RKO (cell line): ENCODE data around the gene HMGA1.
A peak's percentile ranks its signal among the peaks of the same experiment; 100 is the strongest.

Source experiments
- DNase-seq: peaks from one replicate; pipeline ENCODE4 v3.0.0-alpha.2; 2016; ENCODE audit warnings: low spot score

Gene HMGA1

DNA sequence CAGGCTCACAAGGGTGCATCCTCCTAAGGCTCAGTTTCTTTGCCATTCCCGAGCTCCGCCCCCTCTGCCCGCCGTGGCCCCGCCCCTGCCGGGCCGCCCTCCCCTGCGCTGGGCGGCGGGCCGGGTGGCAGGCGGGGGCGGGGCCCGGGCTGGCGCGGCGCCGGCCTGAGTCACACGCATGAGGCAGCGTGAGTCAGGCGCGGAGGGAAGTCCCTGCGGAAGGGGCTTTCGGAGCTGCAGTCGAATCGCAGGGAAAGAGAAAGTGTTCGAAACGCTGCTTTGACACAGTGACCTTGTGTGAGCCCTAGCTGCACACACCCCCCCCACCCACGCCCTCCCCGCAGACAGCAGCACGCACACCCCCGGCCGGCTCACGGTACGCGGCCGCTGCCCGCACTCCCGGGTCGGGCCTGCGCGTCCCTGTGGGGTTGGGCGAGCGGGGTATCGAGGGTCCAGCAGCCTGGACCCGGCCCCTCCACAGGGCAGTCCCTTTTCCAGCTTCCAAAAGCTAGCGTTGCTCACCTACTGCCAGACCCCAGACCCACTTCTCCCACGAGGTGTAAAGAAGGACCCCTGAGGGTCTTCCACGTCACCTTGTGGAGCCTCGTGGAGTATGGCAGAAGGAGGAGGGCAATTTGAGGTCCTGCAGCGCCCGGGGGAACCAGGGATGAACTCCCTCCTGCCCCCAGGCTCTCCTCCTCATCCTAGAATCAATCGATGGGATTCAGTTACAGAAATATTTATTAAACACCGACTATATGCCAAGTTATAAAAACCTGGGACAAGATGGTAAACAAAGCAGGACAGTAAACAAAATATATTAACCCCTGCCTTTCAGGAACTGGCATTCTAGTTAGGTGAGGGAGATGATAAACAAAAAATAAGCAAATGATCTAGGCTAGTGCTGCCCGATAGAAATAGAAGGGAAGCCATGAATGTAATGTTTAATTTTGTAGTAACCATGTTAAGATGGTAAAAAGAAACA, 12.4 kb upstream of the HMGA1 start:
- DNase-seq, result peak; percentile 98

DNA sequence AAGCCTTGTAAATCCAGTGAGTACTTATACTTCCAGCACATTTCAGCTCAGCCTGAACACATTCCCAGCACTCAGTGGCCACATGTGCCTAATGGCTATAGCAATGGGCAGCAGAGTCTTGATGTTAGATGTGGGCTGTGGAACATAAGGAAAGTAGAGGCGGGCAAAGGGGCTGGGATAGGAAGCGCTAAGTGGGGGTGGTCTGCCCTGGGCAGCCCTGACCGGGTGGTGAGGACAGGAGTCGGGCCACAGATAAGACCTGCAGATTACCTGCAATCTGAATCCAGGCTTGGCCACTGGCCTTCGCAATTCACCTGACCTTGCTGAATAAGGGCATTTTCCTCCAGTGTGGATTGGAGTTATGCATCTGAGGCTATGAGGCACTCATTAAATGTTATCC, 11.1 kb upstream of the HMGA1 start:
- DNase-seq, result no peak

DNA sequence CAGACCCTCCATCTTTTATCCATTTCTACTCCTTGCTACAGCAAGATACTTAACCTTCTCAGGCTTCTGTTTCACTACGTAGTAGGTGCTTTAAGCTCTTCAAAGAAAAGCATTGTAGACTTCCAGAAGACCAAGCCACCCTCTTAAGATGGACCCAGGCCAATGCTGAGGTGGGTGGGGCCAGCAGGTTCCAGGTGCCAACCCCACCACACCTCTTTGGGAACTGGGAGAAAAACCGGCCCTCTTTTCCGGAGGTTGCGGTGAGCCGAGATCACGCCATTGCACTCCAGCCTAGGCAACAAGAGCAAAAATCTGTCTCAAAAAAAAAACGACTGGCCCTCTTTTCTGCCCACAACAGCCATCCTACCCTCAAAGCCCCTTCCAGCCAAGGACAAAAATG, 10.6 kb upstream of the HMGA1 start:
- DNase-seq, result no peak

DNA sequence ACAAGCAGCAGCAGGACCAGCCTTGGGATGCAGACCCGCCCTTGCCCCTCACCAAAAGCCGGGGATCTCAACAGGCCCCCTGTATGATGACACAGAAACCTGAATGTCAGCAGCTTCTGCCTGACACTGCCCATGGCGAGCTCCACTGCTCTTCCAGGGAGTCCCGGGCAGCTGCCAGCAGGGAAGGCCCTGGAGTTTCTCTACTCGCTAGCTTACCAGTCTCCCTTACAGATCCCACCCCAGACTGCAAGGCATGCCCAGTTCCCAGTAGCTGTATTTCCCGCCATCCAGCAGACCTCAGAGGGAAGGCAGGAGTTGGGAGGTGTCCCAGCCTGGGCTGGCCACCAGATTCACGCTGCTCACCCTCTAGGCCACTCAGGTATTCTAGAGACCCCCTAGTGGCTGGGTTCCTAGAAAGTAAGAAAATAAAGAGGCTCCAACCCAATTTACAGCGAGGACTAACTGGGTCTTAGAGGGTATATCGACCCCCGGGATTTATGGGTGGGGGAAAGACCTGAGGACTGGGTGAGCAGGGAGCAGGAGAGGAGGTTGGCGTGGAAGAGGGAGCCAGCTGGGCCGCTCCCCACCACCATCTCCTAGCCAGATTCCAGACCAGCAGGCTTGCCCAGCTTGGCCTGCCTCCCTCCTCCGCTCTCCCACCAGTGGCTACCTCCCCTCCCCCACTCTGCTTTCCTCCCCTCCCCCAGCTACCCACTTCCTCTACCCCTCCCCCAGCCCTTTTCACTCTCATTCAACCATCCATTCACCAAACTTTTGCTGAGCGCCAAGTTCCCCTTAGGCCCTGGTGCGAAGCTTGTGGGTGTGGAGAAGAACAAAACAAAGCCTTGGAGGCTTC, 9.7 kb upstream of the HMGA1 start:
- no peak for DNase-seq

DNA sequence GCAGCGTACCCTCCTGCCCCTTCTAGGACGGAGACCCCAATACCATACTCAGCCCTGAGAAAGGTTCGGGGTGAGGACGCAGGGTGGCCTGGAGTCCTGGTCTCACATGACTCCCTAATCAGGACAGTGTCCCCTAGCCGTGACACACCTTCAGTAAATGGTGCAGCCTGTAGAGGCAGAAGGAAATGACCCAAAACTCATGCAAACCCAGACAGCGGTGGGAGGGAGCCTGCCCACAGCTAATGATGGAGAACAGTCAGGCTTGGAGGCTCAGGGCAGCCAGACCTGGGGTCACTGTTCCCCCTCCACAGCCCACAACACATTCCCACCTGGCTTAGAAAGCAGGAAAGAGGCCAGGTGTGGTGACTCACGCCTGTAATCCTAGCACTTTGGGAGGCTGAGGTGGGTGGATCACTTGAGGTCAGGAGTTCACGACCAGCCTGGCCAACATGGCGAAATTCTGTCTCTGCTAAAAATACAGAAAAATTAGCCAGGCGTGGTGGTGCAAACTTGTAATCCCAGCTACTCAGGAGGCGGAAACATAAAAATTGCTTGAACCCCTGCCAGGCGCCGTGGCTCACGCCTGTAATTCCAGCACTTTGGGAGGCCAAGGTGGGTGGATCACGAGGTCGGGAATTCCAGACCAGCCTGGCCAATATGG, 8.8 kb upstream of the HMGA1 start:
- no peak for DNase-seq

DNA sequence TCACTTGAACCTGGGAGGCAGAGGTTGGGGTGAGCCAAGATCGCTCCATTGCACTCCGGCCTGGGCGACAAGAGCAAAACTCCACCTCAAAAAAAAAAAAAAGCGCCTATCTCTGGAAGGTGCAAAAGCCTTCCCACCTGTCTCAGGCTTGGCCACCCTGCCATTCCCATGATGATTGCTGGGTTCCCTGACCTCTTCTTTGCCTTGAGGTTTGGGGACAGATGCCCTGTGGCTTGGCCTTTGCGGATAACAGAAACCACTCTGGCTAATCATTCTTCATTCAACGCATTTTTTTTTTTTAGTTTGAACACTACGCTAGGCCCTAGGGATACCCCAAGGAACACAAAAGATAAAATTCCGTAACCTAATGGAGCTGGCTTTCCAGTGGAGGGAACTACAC, 6.8 kb upstream of the HMGA1 start:
- DNase-seq, result no peak

DNA sequence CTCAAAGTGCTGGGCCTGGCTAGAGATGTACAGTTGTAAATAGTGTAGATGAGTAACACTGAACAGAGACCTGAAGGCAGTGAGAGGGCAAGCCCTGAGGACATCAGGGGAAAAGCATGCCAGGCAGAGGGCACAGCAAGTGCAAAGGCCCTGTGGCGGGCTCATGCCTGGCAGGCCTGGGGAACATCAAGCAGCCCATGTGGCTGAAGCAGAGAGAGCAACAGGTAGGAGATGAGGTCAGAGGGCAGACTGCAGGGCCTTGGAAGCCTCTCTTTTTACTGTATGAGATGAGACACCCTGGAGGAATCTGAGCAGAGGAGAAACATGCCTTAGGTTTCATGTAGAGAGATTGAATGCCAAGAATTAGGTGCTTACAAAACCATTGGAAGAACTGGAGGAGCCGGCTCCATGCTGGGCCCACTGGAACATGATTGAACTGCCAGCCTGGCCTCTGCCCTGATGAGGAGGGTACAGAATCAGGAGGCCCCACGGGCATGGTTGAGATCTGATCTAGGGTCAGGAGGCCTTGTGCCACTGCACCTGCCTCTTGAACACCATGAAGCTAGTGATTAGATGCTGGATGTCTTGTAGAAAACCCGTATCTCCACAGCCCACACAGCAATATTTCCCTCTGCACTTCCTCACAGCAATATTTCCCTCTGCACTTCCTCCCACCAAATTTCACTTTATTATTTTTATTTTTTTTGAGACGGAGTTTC, 5.9 kb upstream of the HMGA1 start:
- DNase-seq, result no peak

DNA sequence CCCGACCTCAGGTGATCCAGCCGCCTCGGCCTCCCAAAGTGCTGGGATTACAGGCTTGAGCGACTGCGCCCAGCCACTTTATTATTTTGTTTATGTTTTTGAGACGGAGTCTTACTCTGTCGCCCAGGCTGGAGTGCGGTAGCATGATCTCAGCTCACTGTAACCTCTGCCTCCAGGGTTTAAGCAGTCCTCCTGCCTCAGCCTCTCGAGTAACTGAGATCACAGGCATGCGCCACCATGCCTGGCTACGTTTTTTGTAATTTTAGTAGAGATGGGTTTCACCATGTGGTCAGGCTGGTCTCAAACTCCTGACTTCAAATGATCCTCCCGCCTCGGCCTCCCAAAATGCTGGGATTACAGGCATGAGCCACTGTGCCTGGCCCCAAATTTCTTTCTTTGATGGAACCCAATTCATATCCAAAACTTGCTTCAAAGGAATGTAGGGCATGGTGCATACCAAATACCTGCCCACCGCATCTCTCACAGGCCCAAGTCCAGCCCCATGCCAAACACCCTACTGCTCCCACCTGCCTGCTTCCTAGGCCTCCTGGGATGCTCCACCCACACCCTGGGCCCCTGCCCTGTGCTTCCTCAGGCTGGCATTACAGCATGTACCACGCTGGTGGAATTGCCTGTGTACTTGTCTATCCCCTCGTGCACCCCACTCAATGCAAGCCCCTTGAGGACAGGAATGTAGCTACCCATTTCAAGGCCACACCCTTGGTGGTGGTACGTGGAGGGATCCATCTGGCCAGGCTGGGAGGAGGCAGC, 4.9 kb upstream of the HMGA1 start:
- DNase-seq, result no peak

DNA sequence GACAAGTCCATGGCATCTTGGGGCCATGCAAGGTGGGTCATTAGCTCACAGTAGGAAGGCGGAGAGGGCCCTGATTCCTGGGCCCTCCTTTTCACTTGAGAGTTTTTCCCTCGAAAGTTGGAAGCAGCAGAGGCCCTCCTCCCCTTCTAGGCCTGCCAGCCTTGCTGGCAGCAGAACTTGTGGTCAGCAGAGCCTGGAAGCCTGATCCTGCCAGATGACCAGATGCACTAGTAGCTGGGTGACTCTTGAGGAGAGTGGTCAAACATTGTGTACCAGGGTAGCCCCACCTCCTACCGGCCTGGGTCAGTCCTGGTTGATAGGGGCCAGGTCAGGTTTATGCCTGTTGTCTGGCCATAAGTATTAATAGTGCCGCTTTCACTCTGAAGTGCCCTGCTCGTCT, 3.8 kb upstream of the HMGA1 start:
- no peak for DNase-seq

DNA sequence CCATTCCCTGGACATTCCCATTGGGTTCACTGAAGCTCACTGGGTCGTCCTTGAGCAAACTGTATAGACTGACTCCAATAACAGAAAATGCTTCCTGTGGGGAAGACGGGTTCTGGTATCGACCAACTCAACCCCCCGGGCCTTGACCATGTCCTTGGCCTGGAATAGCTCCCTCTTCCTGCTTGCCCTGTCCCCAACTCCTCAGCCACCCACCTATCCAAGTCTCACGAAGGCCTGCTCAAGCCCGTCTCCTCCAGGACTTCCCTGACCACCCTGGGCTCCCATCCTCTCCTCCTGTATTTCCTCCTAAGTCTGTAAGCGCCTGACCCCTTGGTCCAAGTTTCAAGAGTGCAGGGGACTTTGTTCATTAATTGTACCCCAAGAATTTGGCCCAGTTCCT, 2.8 kb upstream of the HMGA1 start:
- no peak for DNase-seq

DNA sequence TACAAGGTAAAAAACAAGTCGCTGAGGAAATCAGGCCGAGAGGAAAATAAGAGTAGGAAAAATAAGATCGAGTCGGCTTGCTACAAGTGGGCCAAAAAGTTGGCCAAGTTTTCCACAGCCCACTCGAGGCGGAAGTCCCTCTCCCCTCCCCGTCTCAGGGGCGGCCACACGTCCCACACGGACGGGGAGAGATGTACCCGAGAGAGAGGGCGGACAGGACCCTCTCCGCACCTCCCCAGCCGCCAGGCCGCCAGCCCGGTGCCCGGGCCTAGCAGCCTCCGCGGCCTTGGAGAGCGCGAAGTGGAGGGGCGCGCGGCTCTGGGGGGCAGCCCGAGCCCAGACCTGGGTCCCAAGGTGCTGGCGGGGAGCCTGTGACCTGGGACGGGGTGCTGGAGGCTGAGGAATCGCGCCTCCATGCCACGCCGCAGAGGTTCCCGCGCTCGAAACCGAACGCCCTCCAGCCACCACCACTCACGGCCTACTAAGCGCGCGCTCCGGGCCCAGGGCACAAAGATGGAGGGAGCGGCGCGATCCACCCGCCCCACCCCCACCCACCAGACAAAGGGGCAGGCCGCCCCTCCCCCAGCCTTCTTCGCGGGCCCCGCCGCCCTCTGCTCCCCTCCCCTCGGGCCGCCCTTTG, 1.9 kb upstream of the HMGA1 start:
- DNase-seq, result no peak

DNA sequence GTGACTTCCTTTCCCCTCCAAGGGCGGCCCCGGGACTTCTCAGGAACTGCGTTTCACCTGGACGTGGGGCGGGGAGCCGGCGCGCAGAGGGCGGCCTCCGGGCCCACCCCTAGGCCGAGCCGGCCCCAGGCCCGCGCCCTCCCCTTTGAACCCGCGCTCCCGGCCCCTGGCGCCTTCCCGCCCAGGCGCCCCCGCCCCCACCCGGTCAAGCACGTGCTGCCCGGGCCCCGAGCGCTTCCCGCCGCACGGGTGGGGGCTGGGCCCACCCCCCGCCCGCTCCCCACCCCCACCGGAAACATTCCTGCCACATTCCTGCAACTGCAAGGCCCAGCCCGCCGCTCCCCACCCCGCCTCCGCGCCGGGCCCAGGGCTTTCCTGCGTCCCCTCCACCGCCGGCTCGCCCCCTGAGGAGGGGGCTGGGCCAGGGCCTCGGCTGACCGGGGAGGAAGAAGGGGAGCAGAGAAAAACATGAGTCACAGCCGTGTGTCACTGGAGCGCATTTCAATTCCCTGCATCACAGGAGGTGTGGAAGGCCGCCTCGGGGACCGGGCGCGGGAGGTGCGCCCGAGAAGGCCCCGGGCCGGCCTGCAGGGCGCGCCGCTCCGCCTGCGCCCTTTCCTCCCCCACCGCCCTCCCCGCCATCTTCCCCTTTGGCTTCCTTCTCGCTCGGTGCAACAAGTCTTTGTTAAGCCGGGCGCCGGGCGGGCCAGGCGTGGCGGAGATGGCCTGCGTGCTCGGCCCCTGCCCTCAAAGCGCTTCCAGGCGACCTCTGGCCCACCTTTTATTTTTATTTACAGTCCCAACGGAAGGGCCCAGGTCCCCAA, 1.2 kb upstream of the HMGA1 start:
- peak; percentile 87 for DNase-seq

DNA sequence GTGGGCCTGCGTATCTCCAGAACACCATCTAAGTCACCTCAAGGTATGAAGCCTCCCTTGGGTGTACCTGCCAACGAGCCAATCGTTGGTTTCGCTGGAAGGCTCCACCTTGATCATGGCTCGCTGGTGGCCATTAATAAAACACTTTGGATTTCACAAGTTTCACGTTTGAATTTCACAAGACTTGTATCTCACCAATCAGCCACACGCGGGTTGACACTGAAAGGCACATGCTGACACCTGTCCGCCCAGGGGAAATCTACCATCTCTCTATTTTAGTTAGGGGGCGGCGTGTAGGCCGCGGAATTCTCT, 586 bp upstream of the HMGA1 start:
- DNase-seq, result peak; percentile 43

DNA sequence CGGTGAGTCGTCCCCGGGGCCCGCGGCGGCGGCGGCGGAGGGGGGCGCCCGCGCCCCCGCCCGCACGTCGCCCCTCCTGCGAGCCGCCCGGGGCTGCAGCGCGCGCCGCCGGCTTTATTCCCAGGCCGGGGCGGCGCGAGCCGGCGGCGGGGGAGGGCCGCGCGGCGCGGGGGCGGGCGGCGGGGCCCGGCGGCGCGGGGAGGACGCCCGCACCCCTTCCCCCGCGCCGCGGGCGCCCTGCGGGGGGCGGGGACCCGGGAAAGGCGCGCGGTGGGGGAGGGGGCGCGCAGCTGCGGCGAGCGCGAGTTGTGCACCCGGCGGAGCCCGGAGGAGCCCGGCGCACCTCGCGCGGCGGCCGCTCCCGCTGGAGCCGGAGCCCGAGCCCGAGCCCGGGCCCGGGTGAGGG, 646 bp downstream of the HMGA1 start:
- DNase-seq, result no peak

DNA sequence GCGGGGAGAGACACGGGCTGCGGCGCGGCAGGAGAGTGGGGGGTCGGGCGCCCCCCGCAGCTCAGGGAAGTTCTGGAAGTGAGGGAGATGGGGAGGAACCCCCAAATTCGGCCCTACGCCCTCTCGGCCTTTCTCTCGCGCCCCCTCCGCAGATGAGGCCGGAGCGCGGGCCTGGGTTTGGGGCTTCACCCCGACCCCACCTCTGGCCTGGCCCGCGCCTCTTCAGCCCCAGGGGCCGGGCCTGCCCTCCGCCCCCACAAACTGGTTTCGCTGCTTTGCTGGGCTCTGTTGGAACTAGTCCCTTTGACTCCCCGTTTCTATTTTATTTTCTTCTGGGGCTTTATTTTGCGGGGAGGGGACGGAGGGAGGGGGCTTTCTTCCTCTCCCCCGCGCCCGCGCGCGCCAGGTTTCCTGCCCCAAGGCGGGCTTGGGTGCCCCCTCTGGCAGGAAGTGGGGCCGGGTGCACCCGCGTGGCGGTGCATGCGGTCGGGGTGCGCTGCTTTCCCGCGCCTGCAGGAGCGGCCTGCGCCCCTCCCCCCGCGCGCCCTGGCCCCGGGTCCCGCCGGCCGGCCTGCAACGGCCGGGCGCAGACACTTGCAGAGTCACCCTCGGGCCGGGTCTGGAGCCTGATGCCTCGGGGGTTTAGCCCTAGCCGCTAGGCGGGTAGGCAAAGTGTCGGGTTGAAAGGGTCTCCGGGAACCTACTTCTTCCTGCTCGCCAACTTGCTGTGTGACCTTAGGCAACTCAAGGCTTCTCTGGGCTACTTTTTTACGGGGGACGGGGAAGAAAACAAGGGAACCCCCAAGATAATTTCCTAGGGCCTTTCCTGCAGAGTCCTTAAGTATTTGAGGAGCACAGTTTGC, 1.3 kb downstream of the HMGA1 start:
- peak; percentile 58 for DNase-seq

DNA sequence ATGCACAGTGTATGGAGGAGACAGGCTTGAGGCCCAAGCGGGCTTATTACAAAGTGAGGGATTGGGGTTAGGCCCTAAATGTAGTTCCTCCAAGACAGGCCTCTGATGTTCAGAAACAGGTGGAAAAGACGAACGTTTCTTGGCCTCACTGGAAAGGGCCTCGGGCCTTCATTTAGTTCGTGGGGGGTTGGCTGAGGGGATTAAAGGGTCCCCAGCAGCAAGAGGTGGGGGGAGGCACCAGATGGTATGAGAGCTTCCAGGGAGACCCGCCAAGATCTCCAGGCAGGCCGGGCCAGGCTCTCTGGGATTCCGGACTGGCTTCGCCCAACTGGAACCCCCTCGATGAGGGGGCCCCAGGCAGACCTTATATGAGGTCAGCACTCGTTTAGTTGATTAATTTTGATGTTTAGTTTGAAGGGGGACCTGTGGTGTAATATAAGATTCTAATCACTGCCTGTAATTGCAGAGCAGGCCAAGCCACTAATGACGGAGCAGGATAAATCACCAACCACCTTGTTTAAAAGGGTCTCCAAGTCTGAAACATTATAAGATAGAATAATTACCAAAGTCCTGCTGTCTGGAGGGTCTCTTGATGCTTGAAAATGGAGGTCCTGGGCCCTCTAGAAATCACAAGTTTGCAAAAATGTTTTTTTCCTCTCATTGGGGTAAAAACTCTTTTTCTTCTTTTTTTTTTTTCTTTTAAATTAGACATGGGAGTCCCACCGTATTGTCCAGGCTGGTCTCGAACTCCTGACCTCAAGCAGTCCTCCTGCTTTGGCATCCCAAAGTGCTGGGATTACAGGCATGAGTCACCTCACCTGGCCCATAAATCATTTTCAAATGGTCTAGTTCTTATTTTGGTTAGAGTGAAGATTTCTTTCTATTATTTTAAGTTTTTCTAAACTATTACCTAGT, 2.2 kb downstream of the HMGA1 start:
- peak; percentile 60 for DNase-seq

DNA sequence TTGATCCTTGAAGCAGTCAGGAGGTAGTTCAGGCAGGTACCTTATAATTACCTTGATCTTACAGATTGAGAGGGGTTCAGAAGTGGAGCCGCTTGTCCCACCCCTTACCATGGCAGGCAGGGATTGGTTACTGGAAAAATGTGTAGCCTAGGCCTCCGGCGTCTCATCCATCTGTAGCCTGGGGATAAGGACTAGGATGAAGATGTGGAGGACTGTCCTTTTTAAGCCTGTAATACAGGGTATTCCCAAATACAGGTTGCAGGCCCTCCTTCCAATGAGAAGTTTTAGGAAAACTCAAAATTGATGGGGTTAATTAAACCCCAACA, 2.8 kb downstream of the HMGA1 start:
- DNase-seq, result no peak

DNA sequence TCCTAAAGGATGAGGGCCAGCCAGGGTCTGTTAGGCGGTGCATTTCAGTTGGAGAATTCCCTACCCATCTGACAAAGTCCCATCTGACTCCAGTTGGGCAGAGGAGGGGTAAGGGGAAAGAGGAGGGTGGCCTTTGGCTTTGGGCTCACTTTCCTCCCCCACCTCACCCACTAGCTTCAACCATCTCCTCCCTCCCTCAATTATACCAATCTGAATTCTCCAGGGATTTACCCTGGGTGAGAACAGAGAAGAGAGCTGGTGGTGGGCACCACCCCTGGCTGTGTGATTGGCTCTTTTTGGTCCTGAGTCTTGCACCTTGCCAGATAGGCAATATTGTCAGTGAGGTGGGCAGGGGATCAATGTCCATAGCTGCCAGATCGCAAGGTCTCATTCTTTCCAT, 3.2 kb downstream of the HMGA1 start:
- DNase-seq, result no peak
